ENCODE measurements around the gene TTC39A.
"Not testable (repeated sequence)": the region's sequence is repeated elsewhere in the genome, so short reads cannot be mapped to it uniquely, and the experiment has no call there.

The TTC39A gene

DNA sequence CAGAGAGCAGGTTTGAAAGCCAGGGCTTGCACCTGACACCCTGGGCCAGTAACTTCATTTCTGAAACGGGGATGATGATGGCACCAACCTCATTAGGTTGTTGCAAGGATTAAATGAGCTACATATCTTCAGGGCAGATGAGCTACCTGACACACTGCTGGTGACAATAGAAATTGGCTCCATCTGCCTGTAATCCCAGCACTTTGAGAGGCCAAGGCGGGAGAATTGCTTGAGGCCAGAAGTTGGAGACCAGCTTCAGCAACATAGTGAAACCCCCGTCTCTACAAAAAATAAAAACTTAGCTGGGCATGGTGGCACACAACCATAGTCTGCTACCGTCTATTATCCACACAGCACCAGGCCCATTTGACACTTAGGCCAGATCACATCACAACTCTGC lies 6.3 kb upstream of the TTC39A start:
- DNase-seq (ENCODE audit: low read depth): no peak

- DNase-seq (ENCODE audit: low read depth): no peak
Observed at GRCh38 chr1:51336004-51336403, 5.6 kb upstream of the TTC39A start.

DNA sequence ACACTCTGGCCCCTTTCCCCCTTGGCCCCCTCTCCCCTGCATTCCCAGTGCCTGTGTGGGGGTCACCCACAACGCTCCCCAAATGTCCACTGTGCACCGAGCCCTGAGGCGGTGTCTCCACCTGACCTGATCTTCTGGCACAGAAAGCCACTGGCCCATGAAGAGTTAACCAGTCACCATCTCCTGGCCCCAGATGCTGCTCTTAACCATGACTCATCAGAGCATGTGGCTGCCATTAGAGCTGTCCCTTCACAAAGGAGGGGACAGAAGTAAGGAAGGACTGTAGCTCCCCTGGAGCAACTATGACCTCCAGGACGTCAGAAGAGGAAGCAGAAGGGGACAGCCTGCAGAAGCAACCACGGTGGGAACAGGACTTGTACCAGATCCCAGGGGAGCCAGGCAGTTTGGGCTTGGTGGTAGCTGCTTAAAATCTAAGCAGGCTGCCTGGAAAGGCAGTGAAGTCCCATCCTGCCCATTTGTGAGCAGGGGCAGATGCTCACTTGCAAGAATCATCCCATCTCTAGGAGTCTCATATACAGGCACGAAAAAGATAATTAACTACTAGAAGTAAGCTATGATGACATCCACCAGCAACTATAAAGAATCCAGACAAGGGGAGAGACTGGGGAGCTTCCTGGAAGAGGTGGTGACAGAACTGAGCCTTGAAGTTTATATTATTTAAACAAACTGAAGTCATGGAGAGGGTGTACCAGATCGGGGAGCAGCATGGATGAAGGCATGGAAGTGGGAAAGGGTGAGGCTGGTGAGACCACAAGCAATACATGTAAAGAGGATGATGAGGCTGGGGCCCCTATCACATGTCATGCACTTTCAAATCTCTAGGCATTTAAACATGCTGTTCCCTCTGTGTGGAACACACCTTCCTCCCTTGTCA lies 1.1 kb upstream of the TTC39A start:
- DNase-seq (ENCODE audit: low read depth): no peak

GRCh38 chr1:51329443-51330325 lies 678 bp downstream of the TTC39A start:
- no peak for DNase-seq (ENCODE audit: low read depth)

GRCh38 chr1:51328926-51329325 lies 1.4 kb downstream of the TTC39A start:
- DNase-seq (ENCODE audit: low read depth): no peak

DNA sequence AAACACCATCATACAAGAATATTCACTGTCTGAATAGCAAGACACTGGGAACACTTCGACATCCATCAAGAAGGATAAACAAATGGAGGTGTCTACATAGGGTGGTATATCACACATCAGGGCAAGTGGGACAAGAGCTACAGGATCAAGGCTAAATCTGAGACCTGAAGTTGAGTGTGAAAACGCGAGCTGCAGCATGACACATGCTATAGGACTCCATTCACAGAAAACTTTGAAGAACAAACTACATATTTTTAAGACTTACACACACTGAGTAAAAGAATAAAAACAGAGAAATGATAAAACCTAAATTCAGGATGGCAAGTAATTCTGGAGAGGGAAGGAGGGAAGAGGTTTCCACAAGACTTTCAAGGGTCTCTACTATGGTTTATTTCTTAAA lies 2.1 kb downstream of the TTC39A start:
- DNase-seq (ENCODE audit: low read depth): no peak

DNA sequence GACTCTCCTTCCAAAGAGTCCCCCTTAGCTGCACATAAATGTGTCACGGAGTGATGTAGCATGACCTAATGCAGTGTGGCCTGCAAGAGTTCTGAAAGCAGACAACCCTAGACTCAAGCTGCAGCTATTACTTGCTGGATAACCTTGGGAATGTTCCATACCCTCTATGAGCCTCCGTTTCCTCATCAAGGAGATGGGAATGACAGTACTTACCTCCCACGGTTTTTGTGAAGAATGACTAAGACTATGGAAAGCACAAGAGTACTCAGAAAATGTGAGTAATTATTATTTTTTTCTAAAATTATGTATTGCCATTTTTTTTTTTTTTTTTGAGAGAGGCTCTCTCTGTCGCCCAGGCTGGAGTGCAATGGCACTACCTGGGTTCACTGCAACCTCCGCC lies 3.0 kb downstream of the TTC39A start:
- no peak for DNase-seq (ENCODE audit: low read depth)

DNA sequence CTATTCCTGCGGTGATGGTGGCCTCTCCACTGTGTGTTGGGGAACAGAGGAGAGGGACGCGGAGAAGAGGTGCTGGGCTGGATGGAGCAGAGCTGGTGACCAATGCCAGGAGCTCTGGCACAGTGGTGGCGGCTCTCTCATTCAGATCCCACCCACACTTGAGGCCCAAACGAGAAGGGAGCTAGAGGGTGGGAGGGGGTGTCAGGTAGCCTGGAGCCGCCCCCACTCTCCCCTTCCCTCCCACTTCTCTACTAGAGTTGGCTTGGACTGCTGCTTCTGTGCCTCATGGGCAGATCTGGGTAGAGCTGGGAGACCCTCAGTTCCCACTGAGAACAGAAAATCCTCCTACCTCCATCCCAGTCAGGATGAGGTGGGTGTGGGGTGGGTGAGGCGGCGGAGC lies 3.5 kb downstream of the TTC39A start:
- DNase-seq (ENCODE audit: low read depth): no peak

DNA sequence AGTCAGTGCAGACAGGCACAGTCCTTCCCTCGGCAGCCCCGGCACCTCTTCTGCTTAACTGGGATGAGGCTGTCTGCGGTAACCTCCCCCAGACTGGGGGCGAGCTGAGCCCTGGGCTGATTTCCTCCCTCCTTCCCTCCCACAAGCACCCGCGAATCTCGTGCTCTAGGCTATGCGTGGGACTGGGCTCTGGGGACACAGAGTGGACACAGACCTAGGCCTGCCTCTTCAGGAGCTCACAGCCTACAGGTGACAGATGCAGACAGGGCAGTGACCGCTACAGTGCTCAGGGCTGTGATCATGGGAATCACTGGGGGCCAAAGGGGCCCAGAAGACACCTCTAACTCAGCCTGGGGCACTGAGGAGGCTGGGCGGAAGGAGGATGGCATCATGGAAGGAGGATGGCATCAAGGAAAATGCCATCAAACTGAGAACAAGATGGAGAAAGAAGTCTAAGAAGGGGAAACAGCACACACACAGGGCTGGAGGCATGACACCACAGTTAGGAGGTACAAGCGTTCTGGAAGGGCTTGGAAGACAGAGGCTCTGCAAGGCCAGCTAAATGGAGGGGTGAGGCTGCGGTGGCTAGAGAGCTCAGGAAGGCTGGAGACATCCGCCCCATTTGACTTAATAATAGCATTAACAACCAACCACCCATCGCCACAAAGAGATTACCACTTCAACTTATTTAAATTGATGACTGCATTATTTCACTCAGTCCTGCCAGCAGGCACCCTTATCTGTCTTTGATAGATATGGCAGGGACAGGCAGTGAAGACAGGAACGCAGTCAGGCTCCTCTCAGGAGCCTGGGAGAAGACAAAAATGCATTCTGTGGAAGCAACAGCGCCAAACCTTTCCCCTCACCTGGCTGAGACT lies 4.2 kb downstream of the TTC39A start:
- no peak for DNase-seq (ENCODE audit: low read depth)

DNA sequence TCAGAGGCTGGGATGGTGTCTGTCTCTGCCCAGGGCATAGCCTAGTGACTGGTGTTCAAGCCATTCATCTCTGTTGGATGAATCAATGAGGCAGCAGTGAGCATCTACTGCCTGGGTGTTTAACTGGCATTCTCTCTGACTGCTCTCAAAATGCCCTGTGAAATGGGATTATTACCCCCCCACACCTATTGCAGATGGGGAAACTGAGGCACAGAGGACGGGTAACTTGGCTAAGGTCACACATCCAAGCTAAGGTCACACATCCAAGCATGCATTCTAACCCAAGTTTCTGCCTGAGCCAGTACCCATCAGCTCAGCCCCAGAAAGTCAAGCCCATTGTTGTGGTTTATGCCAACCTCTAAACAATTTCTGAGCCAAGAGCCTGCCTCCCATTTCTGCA lies 5.0 kb downstream of the TTC39A start:
- DNase-seq (ENCODE audit: low read depth): no peak

DNA sequence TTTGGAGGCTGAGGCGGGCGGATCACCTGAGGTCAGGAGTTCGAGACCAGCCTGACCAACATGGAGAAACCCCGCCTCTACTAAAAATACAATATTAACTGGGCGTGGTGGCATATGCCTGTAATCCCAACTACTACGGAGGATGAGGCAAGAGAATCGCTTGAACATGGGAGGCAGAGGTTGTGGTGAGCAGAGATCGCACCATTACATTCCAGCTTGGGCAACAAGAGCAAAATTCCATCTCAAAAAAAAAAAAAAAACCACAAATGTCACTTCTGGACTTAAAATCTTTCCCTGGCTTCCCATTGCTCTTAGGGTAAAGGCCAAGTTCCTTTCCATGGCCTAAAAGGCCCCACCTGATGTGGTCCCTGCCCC lies 5.4 kb downstream of the TTC39A start:
- not testable (repeated sequence) for DNase-seq (ENCODE audit: low read depth)

GRCh38 chr1:51324251-51325010 lies 5.9 kb downstream of the TTC39A start:
- DNase-seq (ENCODE audit: low read depth): no peak

- DNase-seq (ENCODE audit: low read depth): no peak
Observed at GRCh38 chr1:51323778-51324177, 6.6 kb downstream of the TTC39A start.

GRCh38 chr1:51322417-51323101 lies 7.8 kb downstream of the TTC39A start:
- DNase-seq (ENCODE audit: low read depth): no peak

DNA sequence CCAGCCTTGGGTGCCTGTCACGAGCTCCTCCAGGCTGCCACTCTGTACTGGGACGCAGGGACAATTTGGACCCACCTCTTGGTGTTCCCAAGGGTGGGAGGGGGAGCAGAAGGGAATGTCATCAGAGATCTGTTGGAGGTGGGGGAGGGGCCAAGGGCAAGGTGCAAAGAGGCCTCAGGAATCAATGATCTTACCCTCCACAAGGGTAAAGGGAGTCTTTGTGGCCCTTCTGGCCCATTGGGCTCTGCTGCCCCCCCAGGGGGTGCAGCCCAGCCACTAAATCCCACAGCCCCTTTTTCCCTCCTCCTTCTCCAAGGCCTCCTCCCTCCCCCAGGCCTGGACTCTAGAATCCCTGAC lies 8.5 kb downstream of the TTC39A start:
- no peak for DNase-seq (ENCODE audit: low read depth)

DNA sequence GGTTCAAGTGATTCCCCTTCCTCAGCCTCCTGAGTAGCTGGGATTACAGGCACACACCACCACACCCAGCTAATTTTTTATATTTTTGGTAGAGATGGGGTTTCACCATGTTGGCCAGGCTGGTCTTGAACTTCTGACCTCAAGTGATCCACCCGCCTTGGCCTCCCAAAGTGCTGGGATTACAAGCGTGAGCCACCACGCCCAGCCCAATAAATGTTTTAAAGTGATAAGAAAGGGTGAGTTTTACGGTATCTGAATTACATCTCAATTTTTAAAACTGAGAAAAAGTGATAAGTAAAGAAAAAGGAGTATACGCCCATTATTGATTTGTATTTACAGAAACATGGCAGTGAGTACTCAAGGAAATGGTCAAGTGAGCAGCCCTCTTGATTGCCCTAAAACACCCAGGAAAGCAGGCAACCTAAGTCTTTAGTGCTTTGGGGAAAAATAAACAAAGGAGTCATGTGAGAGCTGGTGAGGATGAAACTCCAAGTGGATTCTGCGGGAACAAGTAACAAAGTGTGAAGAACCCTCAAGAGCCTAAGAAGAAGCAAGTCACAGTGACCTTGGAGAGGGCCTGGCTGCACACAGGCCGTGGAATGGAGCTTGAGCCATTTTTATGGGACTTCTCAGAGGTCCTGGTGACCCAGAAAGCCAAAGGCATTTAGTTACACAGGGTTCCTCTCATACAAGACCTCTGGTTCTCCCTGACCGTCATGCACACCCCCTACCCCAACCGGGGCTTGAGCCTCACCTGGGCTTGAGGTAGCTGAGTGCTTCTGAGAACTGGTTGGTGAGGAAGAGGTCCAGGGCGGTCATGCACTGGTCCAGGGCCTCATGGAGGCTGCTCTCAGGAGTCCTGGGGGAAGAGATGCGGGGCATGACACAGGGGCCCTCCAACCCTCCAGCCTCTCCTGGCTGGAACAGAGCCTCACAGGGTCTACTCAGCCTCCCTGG lies 9.1 kb downstream of the TTC39A start:
- no peak for DNase-seq (ENCODE audit: low read depth)

GRCh38 chr1:51317798-51318197 lies 12.6 kb downstream of the TTC39A start:
- no peak for DNase-seq (ENCODE audit: low read depth)

GRCh38 chr1:51316846-51317120 lies 13.6 kb downstream of the TTC39A start:
- DNase-seq (ENCODE audit: low read depth): no peak

DNA sequence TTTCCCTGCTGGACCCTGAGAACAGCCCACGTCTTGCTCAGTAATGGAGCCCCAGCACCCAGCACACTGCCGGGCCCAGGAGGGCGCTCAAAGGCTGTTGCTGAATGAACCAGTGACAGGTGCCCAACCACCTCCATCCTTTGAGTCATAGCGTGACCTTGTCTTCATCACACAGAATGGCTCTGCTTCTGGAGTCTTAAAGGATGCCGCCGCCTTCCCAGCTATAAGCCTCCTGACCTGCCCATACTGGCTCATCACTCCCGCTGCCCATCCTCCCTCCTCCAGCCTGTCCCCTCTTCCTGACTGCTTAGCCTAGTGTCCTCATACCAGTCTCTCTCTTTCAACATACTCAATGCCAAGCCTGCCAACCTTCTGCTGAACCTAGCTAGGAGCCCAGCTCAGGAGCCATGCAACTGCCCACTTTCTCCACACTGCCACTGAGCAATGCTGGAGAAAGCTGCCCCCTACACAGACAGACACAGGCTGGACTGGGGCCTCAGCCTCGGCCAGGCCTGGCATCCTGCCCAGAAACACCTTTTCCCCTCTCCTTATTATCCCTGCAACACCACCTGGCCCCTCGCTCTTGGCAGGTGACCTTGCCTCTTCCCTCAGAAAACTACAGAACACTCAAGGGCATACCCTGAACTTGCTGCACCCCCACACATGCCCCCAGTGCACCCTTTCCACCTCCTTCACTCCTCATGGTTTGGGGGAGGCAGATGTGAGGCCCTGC lies 14.1 kb downstream of the TTC39A start:
- no peak for DNase-seq (ENCODE audit: low read depth)
